HEK293 (cell line): ENCODE data around the gene STEAP3.

Source experiments
- AEBP2 ChIP-seq: fragments of 450-650 bp; formaldehyde crosslinking; IDR thresholded peaks from 2 replicates; pipeline ENCODE4 v1.5.1; 2016; ENCODE audit warnings: missing biosample characterization, missing genetic modification characterization, borderline replicate concordance
- INSM2 ChIP-seq: fragments of 450-650 bp; formaldehyde crosslinking; IDR thresholded peaks from 2 replicates; pipeline ENCODE4 v1.5.1; 2016; ENCODE audit warnings: missing biosample characterization, missing genetic modification characterization
- MEIS1 ChIP-seq: sonication (generic); formaldehyde crosslinking; IDR thresholded peaks from 2 replicates; pipeline ENCODE4 v1.8.1; 2022; ENCODE audit warnings: missing genetic modification reagents, mild to moderate bottlenecking, borderline replicate concordance
- TRIM28 ChIP-seq: IDR thresholded peaks from 2 replicates; pipeline ENCODE4 v1.6.1; 2011; ENCODE audit warnings: low read length, control low read depth, borderline replicate concordance
- WT1 ChIP-seq: fragments of 450-650 bp; formaldehyde crosslinking; IDR thresholded peaks from 2 replicates; pipeline ENCODE4 v1.5.1; 2016; ENCODE audit warnings: missing biosample characterization, missing genetic modification characterization
- ZBTB10 ChIP-seq: fragments of 450-650 bp; formaldehyde crosslinking; IDR thresholded peaks from 2 replicates; pipeline ENCODE4 v1.5.1; 2016; ENCODE audit warnings: missing biosample characterization, missing genetic modification characterization
- ZBTB11 ChIP-seq: fragments of 450-650 bp; formaldehyde crosslinking; conservative IDR thresholded peaks from 2 replicates; pipeline ENCODE4 v1.5.1; 2016; ENCODE audit warnings: low read depth, missing biosample characterization, missing genetic modification characterization
- ZBTB20 ChIP-seq: fragments of 450-650 bp; formaldehyde crosslinking; IDR thresholded peaks from 2 replicates; pipeline ENCODE4 v1.5.1; 2016; ENCODE audit warnings: missing biosample characterization, missing genetic modification characterization
- ZBTB26 ChIP-seq: fragments of 450-650 bp; formaldehyde crosslinking; optimal IDR thresholded peaks from 2 replicates; pipeline ENCODE3; 2016; ENCODE audit warnings: missing biosample characterization, mild to moderate bottlenecking, missing genetic modification characterization
- ZBTB48 ChIP-seq: fragments of 450-650 bp; formaldehyde crosslinking; IDR thresholded peaks from 2 replicates; pipeline ENCODE4 v1.5.1; 2016; ENCODE audit warnings: missing biosample characterization, missing genetic modification characterization
- ZFP69B ChIP-seq: fragments of 450-650 bp; formaldehyde crosslinking; IDR thresholded peaks from 2 replicates; pipeline ENCODE4 v1.5.1; 2016; ENCODE audit warnings: missing biosample characterization, missing genetic modification characterization
- ZNF174 ChIP-seq: fragments of 450-650 bp; formaldehyde crosslinking; IDR thresholded peaks from 2 replicates; pipeline ENCODE4 v1.5.0; 2017; ENCODE audit warnings: missing biosample characterization, mild to moderate bottlenecking, missing genetic modification characterization
- ZNF362 ChIP-seq: fragments of 450-650 bp; formaldehyde crosslinking; IDR thresholded peaks from 2 replicates; pipeline ENCODE4 v1.5.1; 2016; ENCODE audit warnings: missing biosample characterization, missing genetic modification characterization
- ZNF404 ChIP-seq: fragments of 450-650 bp; formaldehyde crosslinking; IDR thresholded peaks from 2 replicates; pipeline ENCODE4 v1.5.1; 2017; ENCODE audit warnings: missing biosample characterization, missing genetic modification characterization
- ZNF48 ChIP-seq: fragments of 450-650 bp; formaldehyde crosslinking; IDR thresholded peaks from 2 replicates; pipeline ENCODE4 v1.5.1; 2016; ENCODE audit warnings: missing biosample characterization, missing genetic modification characterization
- ZNF501 ChIP-seq: fragments of 450-650 bp; formaldehyde crosslinking; IDR thresholded peaks from 2 replicates; pipeline ENCODE4 v1.5.1; 2016; ENCODE audit warnings: missing biosample characterization, missing genetic modification characterization
- ZNF529 ChIP-seq: fragments of 450-650 bp; formaldehyde crosslinking; IDR thresholded peaks from 2 replicates; pipeline ENCODE4 v1.5.1; 2017; ENCODE audit warnings: missing genetic modification characterization, missing biosample characterization; ENCODE audit not compliant: insufficient replicate concordance
- ZNF555 ChIP-seq: fragments of 450-650 bp; formaldehyde crosslinking; conservative IDR thresholded peaks from 2 replicates; pipeline ENCODE4 v1.5.1; 2017; ENCODE audit warnings: missing biosample characterization, mild to moderate bottlenecking, missing genetic modification characterization, inconsistent platforms
- ZNF585B ChIP-seq: fragments of 450-650 bp; formaldehyde crosslinking; IDR thresholded peaks from 2 replicates; pipeline ENCODE4 v1.5.1; 2016; ENCODE audit warnings: missing biosample characterization, missing genetic modification characterization
- ZNF645 ChIP-seq: fragments of 450-650 bp; formaldehyde crosslinking; IDR thresholded peaks from 2 replicates; pipeline ENCODE4; 2016; ENCODE audit warnings: missing biosample characterization, missing genetic modification characterization
- ZNF658 ChIP-seq: fragments of 450-650 bp; formaldehyde crosslinking; IDR thresholded peaks from 2 replicates; pipeline ENCODE4; 2016; ENCODE audit warnings: missing biosample characterization, missing genetic modification characterization
- ZNF664 ChIP-seq: fragments of 450-650 bp; formaldehyde crosslinking; IDR thresholded peaks from 2 replicates; pipeline ENCODE4 v1.5.1; 2016; ENCODE audit warnings: missing biosample characterization, missing genetic modification characterization
- ZNF76 ChIP-seq: fragments of 450-650 bp; formaldehyde crosslinking; IDR thresholded peaks from 2 replicates; pipeline ENCODE4; 2016; ENCODE audit warnings: low read depth, missing biosample characterization, missing genetic modification characterization, borderline replicate concordance
- ZNF768 ChIP-seq: fragments of 450-650 bp; formaldehyde crosslinking; IDR thresholded peaks from 2 replicates; pipeline ENCODE4 v1.5.1; 2018; ENCODE audit warnings: missing biosample characterization, mild to moderate bottlenecking, missing genetic modification characterization
- ZNF792 ChIP-seq: fragments of 450-650 bp; formaldehyde crosslinking; IDR thresholded peaks from 2 replicates; pipeline ENCODE4 v1.5.1; 2016; ENCODE audit warnings: missing biosample characterization, missing genetic modification characterization
- ZNF830 ChIP-seq: fragments of 450-650 bp; IDR thresholded peaks from 2 replicates; pipeline ENCODE4 v1.5.0; 2018; ENCODE audit warnings: missing biosample characterization, missing genetic modification characterization, low read depth, mild to moderate bottlenecking, moderate library complexity
- ZSCAN23 ChIP-seq: fragments of 450-650 bp; formaldehyde crosslinking; IDR thresholded peaks from 2 replicates; pipeline ENCODE4 v1.5.1; 2016; ENCODE audit warnings: missing biosample characterization, missing genetic modification characterization

The STEAP3 gene

GRCh38 chr2:119255760-119256581, 32.3 kb downstream of the STEAP3 start (continued):
- no peak for TF ChIP-seq AEBP2 (tag by site-specific recombination)
- no peak for TF ChIP-seq ZNF585B (tag by site-specific recombination)
- no peak for TF ChIP-seq ZNF555
- no peak for TF ChIP-seq ZNF76 (tag by site-specific recombination)
- TF ChIP-seq ZBTB48 (tag by site-specific recombination), result peak; percentile 32; the same call in 1 of the 2 replicates
- TF ChIP-seq ZNF830, result no peak
- TF ChIP-seq ZNF529 (tag by site-specific recombination), result no peak
- peak; percentile 96 for TF ChIP-seq ZNF664 (tag by site-specific recombination)
- no peak for TF ChIP-seq ZNF404 (tag by site-specific recombination)
- TF ChIP-seq ZNF768, result no peak
- TF ChIP-seq ZNF48 (tag by site-specific recombination), result no peak
- TF ChIP-seq ZBTB11, result no peak
- TF ChIP-seq INSM2 (tag by site-specific recombination), result 0 out of 2 replicates have a peak, but pooled peaks have one; percentile 20
- no peak for TF ChIP-seq ZBTB26
- no peak for TF ChIP-seq ZBTB20
- no peak for TF ChIP-seq ZNF362 (tag by site-specific recombination)
- TF ChIP-seq ZNF645 (tag by site-specific recombination), result no peak
- no peak for TF ChIP-seq ZSCAN23 (tag by site-specific recombination)
- TF ChIP-seq TRIM28, result 0 out of 2 replicates have a peak, but pooled peaks have one; percentile 16
- TF ChIP-seq ZNF174 (tag by site-specific recombination), result no peak
- no peak for TF ChIP-seq ZNF658 (tag by site-specific recombination)
- no peak for TF ChIP-seq ZNF501 (tag by site-specific recombination)
- TF ChIP-seq MEIS1 (CRISPR knock-in tag), result no peak
- TF ChIP-seq ZNF792 (tag by site-specific recombination), result no peak
- no peak for TF ChIP-seq ZBTB10 (tag by site-specific recombination)
- no peak for TF ChIP-seq ZFP69B (tag by site-specific recombination)
- peak; percentile 47 for TF ChIP-seq WT1 (tag by site-specific recombination)
